CD14-positive monocyte (primary cell): ENCODE results near the gene CNIH3. TPM values are rescaled to one million over a fixed set of nuclear protein-coding genes. Genes with fewer than 3 reads are reported as not detected.

Experiments
- DNase-seq, 3 donors: peaks; one replicate each; pipeline ENCODE4 v3.0.0-alpha.2; 2011 to 2022
- H2AFZ ChIP-seq: 2 replicates; pipeline ENCODE4 v1.6.0; 2012; ENCODE audit warnings: mild to moderate bottlenecking, low read depth, low read length, inconsistent platforms; ENCODE audit not compliant: insufficient read depth, poor library complexity, severe bottlenecking
- H3K27ac ChIP-seq, 2 donors: 1 replicate in 1 of 2; 2 replicates in 1 of 2; pipeline ENCODE4 v1.5.1; 2012 to 2013; ENCODE audit warnings: low read length in 2 of 2, control low read depth in 1 of 2, inconsistent platforms in 1 of 2, low read depth in 1 of 2, mild to moderate bottlenecking in 1 of 2
- H3K27me3 ChIP-seq, 2 donors: one replicate each; pipeline versions ENCODE4 v1.6.0 to v1.6.1; 2011 to 2013; ENCODE audit warnings: low read length in 2 of 2; ENCODE audit not compliant: control insufficient read depth in 2 of 2, insufficient read depth in 2 of 2
- H3K36me3 ChIP-seq, 2 donors: replicated peaks in 1 of 2; 1 replicate in 1 of 2; 2 replicates in 1 of 2; pipeline versions ENCODE4 v1.5.1 to v1.6.1; 2012 to 2013; ENCODE audit warnings: low read length in 2 of 2, control low read depth in 1 of 2, inconsistent platforms in 1 of 2, mild to moderate bottlenecking in 1 of 2; ENCODE audit not compliant: insufficient read depth in 2 of 2, control insufficient read depth in 1 of 2
- H3K4me1 ChIP-seq, 2 donors: 1 replicate in 1 of 2; 2 replicates in 1 of 2; pipeline versions ENCODE4 v1.5.1 to v1.6.1; 2012 to 2013; ENCODE audit warnings: low read length in 2 of 2, control low read depth in 1 of 2, inconsistent platforms in 1 of 2, mild to moderate bottlenecking in 1 of 2, moderate library complexity in 1 of 2; ENCODE audit not compliant: insufficient read depth in 2 of 2, control insufficient read depth in 1 of 2
- H3K4me2 ChIP-seq: replicated peaks from 2 replicates; pipeline ENCODE3; 2012; ENCODE audit warnings: low read length, moderate library complexity, mild to moderate bottlenecking; ENCODE audit not compliant: poor library complexity, severe bottlenecking; ENCODE audit errors: extremely low read depth
- H3K4me3 ChIP-seq, 3 experiments: fragments of 200-600 bp in 1 of 3; sonication (generic) in 1 of 3; replicated peaks in 1 of 3; 1 replicate in 2 of 3; 2 replicates in 1 of 3; pipeline ENCODE4 v1.5.1; 2011 to 2013; ENCODE audit warnings: low read length in 3 of 3, mild to moderate bottlenecking in 3 of 3, control low read depth in 2 of 3, low read depth in 2 of 3, inconsistent platforms in 1 of 3, moderate library complexity in 1 of 3
- H3K79me2 ChIP-seq: 2 replicates; pipeline ENCODE4 v1.6.0; 2012; ENCODE audit warnings: mild to moderate bottlenecking, control low read depth, inconsistent platforms, low read length, moderate library complexity; ENCODE audit not compliant: insufficient read depth
- H3K9ac ChIP-seq: 2 replicates; pipeline ENCODE4 v1.6.0; 2017; ENCODE audit warnings: low read length, mild to moderate bottlenecking; ENCODE audit not compliant: insufficient read depth, poor library complexity, severe bottlenecking
- H3K9me3 ChIP-seq, 2 donors: replicated peaks in 1 of 2; 1 replicate in 1 of 2; 2 replicates in 1 of 2; pipeline versions ENCODE4 v1.5.1 to v1.6.1; 2012 to 2013; ENCODE audit warnings: low read length in 2 of 2, control low read depth in 1 of 2; ENCODE audit not compliant: control insufficient read depth in 1 of 2, insufficient read depth in 1 of 2
- H4K20me1 ChIP-seq: 2 replicates; pipeline ENCODE4 v1.6.0; 2012; ENCODE audit warnings: mild to moderate bottlenecking, low read length, control low read depth, moderate library complexity; ENCODE audit not compliant: insufficient read depth
- H3K27ac Mint-ChIP-seq, 7 donors: one replicate each; pipeline ENCODE4 v1.8.0; 2020; ENCODE audit warnings: mild to moderate bottlenecking in 7 of 7, mixed read lengths in 7 of 7, moderate library complexity in 6 of 7, inconsistent platforms in 2 of 7
- H3K27me3 Mint-ChIP-seq, 3 donors: one replicate each; pipeline ENCODE4 v1.8.0; 2021 to 2022; ENCODE audit warnings: low read depth in 3 of 3, mild to moderate bottlenecking in 3 of 3, mixed read lengths in 3 of 3, moderate library complexity in 3 of 3, inconsistent platforms in 1 of 3
- H3K36me3 Mint-ChIP-seq, 2 donors: one replicate each; pipeline ENCODE4 v1.8.0; 2020; ENCODE audit warnings: mixed read lengths in 2 of 2, inconsistent platforms in 1 of 2, mild to moderate bottlenecking in 1 of 2
- H3K4me1 Mint-ChIP-seq: one replicate; pipeline ENCODE4 v1.8.0; 2020; ENCODE audit warnings: mild to moderate bottlenecking, mixed read lengths
- H3K4me3 Mint-ChIP-seq, 2 donors: one replicate each; pipeline ENCODE4 v1.8.0; 2020; ENCODE audit warnings: mild to moderate bottlenecking in 2 of 2, mixed read lengths in 2 of 2, moderate library complexity in 1 of 2
- H3K9me3 Mint-ChIP-seq, 7 donors: one replicate each; pipeline ENCODE4 v1.8.0; 2020 to 2022; ENCODE audit warnings: mixed read lengths in 7 of 7, mild to moderate bottlenecking in 6 of 7, moderate library complexity in 6 of 7, inconsistent platforms in 2 of 7
- WGBS: methylation state at CpG from one replicate; pipeline ENCODE4 v1.1.5; 2013; ENCODE audit warnings: missing lambda C conversion rate; ENCODE audit not compliant: insufficient coverage; 5-methylcytosine and 5-hydroxymethylcytosine counted together
- intact Hi-C, 2 donors: fragments of 100-400 bp; cut with micrococcal nuclease; formaldehyde crosslinking; loops; one replicate each; pipeline versions ENCODE4 v1.15.0 to v1.15.1; 2023
- polyA plus RNA-seq, 3 donors: library from polyadenylated mRNA; depleted of rRNA in 1 of 3; unstranded in 2 of 3; stranded (reverse) in 1 of 3; fragments of 300-500 nt in 2 of 3; fragments of >200 nt in 1 of 3; fragmentation: Illumina TruSeq in 2 of 3; gene quantifications; 1 replicate in 2 of 3; 2 replicates in 1 of 3; pipeline ENCODE4 v1.2.3, GENCODE V29; 2012 to 2021
- TF ChIP-seq, protein P1 (sequence below): fragments of 200-600 bp; IDR thresholded peaks from one replicate; pipeline ENCODE4 v1.8.0; 2022; ENCODE audit warnings: antibody characterized with exemption, mild to moderate bottlenecking

Gene CNIH3
- polyA plus RNA-seq, 3 donors = 0.37 TPM; not detected in 2

DNA sequence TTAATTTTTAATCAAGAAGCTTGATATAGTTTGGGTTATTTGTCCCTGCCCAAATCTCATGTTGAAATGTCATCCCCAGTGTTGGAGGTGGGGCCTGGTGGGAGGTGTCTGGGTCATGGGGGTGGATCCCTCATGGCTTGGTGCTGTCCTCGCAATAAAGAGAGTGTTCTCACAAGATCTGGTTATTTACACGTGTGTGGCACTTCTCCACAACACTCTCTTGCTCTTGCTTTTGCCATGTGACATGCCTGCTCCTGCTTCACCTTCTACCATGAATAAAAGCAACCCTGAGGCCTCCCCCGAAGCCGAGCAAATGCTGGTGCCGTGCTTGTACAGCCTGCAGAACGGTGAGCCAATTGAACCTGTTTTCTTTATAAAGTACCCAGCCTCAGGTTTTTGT, 2.6 kb upstream of the CNIH3 start:
- Mint-ChIP-seq H3K27ac (no peak overlapping the region), H3K36me3 (peaks cover 3 to 10% of the 10 kb centered on the region in 2 donors), H3K27me3 (peaks cover 42 to 55% (median 50%) of the 10 kb centered on the region in 3 donors), H3K9me3 (peaks cover 0 to 13% (median 4%) of the 10 kb centered on the region in 7 donors), H3K4me3 (peak overlapping the region in 1 of 2 donors; percentile 18), H3K4me1 (peaks cover 20% of the 10 kb centered on the region)
- no peak overlapping the region for H3K9ac ChIP-seq
- H3K4me2 ChIP-seq = no peak overlapping the region
- DNase-seq = no peak
- peaks cover 38 to 41% of the 10 kb centered on the region in 2 donors for H3K27me3 ChIP-seq
- intact Hi-C loops = no loop called here
- H3K36me3 ChIP-seq = no peaks in the 10 kb centered on the region
- H3K9me3 ChIP-seq = peaks cover 0 to 22% of the 10 kb centered on the region in 2 donors
- no peak overlapping the region for H3K27ac ChIP-seq
- WGBS = 98% methylated on average over 5 of the region's 6 CpGs
- H4K20me1 ChIP-seq = no peaks in the 10 kb centered on the region
- no peaks in the 10 kb centered on the region for H3K79me2 ChIP-seq
- no peak overlapping the region for H2AFZ ChIP-seq
- TF ChIP-seq, protein P1, sequence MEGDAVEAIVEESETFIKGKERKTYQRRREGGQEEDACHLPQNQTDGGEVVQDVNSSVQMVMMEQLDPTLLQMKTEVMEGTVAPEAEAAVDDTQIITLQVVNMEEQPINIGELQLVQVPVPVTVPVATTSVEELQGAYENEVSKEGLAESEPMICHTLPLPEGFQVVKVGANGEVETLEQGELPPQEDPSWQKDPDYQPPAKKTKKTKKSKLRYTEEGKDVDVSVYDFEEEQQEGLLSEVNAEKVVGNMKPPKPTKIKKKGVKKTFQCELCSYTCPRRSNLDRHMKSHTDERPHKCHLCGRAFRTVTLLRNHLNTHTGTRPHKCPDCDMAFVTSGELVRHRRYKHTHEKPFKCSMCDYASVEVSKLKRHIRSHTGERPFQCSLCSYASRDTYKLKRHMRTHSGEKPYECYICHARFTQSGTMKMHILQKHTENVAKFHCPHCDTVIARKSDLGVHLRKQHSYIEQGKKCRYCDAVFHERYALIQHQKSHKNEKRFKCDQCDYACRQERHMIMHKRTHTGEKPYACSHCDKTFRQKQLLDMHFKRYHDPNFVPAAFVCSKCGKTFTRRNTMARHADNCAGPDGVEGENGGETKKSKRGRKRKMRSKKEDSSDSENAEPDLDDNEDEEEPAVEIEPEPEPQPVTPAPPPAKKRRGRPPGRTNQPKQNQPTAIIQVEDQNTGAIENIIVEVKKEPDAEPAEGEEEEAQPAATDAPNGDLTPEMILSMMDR = no peak
- peaks cover 12 to 22% of the 10 kb centered on the region in 2 donors for H3K4me1 ChIP-seq
- no peak overlapping the region for H3K4me3 ChIP-seq

DNA sequence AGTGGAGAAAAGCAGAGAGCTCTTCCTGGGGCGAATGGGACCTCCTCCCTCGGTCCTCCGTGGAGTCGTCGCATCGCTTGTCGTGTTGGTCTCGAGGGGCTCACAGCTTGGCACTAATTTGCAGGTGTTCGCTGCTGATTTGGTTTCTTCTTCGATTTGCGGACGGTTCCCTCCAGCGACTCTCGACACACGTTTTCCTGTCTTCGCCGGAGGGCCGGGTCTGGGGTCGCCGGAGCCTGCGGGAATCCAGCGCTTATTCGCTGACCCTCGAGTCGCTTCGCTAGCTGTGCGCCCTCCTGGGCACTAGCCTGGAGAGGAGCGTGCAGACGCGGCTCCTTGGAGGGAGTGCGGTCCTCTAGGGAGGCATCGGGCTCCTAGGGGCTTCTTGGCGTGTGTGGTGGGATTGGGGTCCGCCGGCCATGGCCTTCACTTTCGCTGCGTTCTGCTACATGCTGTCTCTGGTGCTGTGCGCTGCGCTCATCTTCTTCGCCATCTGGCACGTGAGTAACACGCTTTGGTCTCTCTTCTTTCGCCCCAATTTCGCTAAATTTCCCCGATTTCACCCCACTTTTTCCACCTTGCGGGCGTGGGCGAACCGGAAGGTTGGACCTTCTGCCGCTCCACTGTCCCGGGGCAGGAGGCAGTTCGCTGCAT, 766 bp downstream of the CNIH3 start:
- H3K27ac Mint-ChIP-seq = peak overlapping the region in 1 of 7 donors; percentile 10

More for the DNA sequence above, 766 bp downstream of the CNIH3 start:
- H4K20me1 ChIP-seq = no peaks in the 10 kb centered on the region
- H3K9me3 Mint-ChIP-seq = peaks cover 0 to 16% (median 6%) of the 10 kb centered on the region in 7 donors
- peaks cover 0 to 33% of the 10 kb centered on the region in 2 donors for H3K9me3 ChIP-seq
- peaks cover 20% of the 10 kb centered on the region for H3K4me1 Mint-ChIP-seq
- peaks cover 12 to 22% of the 10 kb centered on the region in 2 donors for H3K4me1 ChIP-seq
- H3K4me2 ChIP-seq = peak overlapping the region; percentile 78
- peaks cover 56 to 64% of the 10 kb centered on the region in 2 donors for H3K27me3 ChIP-seq
- peak overlapping the region; percentile 50 for H2AFZ ChIP-seq
- H3K79me2 ChIP-seq = no peaks in the 10 kb centered on the region
- 4% methylated on average over 52 of the region's 52 CpGs for WGBS
- no peak overlapping the region for H3K9ac ChIP-seq
- peaks cover 3 to 10% of the 10 kb centered on the region in 2 donors for H3K36me3 Mint-ChIP-seq
- intact Hi-C loops = no loop called here
- H3K36me3 ChIP-seq = no peaks in the 10 kb centered on the region
- no peak overlapping the region for H3K27ac ChIP-seq
- peaks cover 60 to 73% (median 62%) of the 10 kb centered on the region in 3 donors for H3K27me3 Mint-ChIP-seq
- peak overlapping the region; percentile 50 to 85 for H3K4me3 Mint-ChIP-seq
- DNase-seq = no peak
- TF ChIP-seq, protein P1 = no peak
- H3K4me3 ChIP-seq = peak overlapping the region in 1 of 3 experiments; percentile 66
